ENCODE data around the gene KREMEN2. TPM values are rescaled to one million over a fixed set of nuclear protein-coding genes. Genes with fewer than 3 reads are reported as not detected.

Gene KREMEN2
- total and polyA plus RNA-seq, 9 of the 15 experiments (the other 6 are each of a cell fraction or from before 2014, with no cell fraction given) = 0.04 to 7.7 (median 1.5) TPM; not detected in 1

DNA sequence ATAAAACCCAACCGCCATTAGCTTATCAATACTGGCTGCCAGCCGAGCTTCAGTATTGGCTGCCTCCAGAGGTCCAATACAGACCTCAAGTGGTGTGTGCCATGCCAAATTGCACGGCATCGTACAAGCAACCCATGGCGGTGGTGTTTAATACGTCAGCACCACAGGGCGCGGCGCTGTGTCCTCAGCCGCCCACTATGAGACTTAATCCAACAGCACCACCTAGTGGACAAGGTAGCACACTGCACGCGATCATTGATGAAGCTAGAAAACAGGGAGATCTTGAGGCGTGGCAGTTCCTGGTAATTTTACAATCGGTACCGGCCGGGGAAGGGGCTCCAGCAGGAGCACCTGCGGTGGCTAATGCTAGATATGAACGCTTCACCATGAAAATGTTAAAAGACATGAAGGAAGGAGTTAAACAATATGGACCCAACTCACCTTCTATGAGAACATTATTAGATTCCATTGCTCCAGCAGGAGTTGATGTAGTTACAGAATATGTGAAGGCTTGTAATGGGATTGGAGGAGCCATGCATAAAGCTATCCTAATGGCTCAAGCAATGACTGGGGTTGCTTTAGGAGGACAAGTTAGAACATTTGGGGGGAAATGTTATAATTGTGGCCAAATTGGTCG lies 36.9 kb upstream of the KREMEN2 start (continued):
- TF ChIP-seq, protein P1, sequence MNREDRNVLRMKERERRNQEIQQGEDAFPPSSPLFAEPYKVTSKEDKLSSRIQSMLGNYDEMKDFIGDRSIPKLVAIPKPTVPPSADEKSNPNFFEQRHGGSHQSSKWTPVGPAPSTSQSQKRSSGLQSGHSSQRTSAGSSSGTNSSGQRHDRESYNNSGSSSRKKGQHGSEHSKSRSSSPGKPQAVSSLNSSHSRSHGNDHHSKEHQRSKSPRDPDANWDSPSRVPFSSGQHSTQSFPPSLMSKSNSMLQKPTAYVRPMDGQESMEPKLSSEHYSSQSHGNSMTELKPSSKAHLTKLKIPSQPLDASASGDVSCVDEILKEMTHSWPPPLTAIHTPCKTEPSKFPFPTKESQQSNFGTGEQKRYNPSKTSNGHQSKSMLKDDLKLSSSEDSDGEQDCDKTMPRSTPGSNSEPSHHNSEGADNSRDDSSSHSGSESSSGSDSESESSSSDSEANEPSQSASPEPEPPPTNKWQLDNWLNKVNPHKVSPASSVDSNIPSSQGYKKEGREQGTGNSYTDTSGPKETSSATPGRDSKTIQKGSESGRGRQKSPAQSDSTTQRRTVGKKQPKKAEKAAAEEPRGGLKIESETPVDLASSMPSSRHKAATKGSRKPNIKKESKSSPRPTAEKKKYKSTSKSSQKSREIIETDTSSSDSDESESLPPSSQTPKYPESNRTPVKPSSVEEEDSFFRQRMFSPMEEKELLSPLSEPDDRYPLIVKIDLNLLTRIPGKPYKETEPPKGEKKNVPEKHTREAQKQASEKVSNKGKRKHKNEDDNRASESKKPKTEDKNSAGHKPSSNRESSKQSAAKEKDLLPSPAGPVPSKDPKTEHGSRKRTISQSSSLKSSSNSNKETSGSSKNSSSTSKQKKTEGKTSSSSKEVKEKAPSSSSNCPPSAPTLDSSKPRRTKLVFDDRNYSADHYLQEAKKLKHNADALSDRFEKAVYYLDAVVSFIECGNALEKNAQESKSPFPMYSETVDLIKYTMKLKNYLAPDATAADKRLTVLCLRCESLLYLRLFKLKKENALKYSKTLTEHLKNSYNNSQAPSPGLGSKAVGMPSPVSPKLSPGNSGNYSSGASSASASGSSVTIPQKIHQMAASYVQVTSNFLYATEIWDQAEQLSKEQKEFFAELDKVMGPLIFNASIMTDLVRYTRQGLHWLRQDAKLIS (CRISPR knock-in tag; IDR thresholded peaks at IDR 0.05) = no peak
- TF ChIP-seq ZBED1 (IDR thresholded peaks at IDR 0.05) (no peak), ZNF3 (CRISPR knock-in tag; IDR thresholded peaks at IDR 0.05) (no peak), ZNF24 (IDR thresholded peaks at IDR 0.05) (no peak), ZNF239 (CRISPR knock-in tag; IDR thresholded peaks at IDR 0.05) (no peak), FOSL1 (tag; conservative IDR thresholded peaks at IDR 0.05) (no peak; the same call in 1 of the 2 replicates), HNRNPLL (IDR thresholded peaks at IDR 0.05; ENCODE audit: low read depth, low read length, poor library complexity, severe bottlenecking) (no peak), ZNF778 (CRISPR knock-in tag; IDR thresholded peaks at IDR 0.05) (no peak), SNIP1 (IDR thresholded peaks at IDR 0.05; ENCODE audit: low read depth) (no peak), KDM2B (CRISPR knock-in tag; IDR thresholded peaks at IDR 0.05) (no peak), SMARCC2 (IDR thresholded peaks at IDR 0.05; ENCODE audit: low read depth) (0 out of 2 replicates have a peak, but pooled peaks have one; percentile 37)
- TF ChIP-seq, protein P2, sequence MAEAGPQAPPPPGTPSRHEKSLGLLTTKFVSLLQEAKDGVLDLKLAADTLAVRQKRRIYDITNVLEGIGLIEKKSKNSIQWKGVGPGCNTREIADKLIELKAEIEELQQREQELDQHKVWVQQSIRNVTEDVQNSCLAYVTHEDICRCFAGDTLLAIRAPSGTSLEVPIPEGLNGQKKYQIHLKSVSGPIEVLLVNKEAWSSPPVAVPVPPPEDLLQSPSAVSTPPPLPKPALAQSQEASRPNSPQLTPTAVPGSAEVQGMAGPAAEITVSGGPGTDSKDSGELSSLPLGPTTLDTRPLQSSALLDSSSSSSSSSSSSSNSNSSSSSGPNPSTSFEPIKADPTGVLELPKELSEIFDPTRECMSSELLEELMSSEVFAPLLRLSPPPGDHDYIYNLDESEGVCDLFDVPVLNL (CRISPR knock-in tag; IDR thresholded peaks at IDR 0.05; ENCODE audit: low read depth) = no peak
- TF ChIP-seq, protein P3, sequence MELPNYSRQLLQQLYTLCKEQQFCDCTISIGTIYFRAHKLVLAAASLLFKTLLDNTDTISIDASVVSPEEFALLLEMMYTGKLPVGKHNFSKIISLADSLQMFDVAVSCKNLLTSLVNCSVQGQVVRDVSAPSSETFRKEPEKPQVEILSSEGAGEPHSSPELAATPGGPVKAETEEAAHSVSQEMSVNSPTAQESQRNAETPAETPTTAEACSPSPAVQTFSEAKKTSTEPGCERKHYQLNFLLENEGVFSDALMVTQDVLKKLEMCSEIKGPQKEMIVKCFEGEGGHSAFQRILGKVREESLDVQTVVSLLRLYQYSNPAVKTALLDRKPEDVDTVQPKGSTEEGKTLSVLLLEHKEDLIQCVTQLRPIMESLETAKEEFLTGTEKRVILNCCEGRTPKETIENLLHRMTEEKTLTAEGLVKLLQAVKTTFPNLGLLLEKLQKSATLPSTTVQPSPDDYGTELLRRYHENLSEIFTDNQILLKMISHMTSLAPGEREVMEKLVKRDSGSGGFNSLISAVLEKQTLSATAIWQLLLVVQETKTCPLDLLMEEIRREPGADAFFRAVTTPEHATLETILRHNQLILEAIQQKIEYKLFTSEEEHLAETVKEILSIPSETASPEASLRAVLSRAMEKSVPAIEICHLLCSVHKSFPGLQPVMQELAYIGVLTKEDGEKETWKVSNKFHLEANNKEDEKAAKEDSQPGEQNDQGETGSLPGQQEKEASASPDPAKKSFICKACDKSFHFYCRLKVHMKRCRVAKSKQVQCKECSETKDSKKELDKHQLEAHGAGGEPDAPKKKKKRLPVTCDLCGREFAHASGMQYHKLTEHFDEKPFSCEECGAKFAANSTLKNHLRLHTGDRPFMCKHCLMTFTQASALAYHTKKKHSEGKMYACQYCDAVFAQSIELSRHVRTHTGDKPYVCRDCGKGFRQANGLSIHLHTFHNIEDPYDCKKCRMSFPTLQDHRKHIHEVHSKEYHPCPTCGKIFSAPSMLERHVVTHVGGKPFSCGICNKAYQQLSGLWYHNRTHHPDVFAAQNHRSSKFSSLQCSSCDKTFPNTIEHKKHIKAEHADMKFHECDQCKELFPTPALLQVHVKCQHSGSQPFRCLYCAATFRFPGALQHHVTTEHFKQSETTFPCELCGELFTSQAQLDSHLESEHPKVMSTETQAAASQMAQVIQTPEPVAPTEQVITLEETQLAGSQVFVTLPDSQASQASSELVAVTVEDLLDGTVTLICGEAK (IDR thresholded peaks at IDR 0.05) = no peak
- TF ChIP-seq, protein P3 (CRISPR knock-in tag; IDR thresholded peaks at IDR 0.05) = no peak

Data from K562 (cell line).